C4-2B (cell line): Measurements from ENCODE around the gene ZNF423.

Experiments used
- H3K27ac ChIP-seq: fragments of 450-650 bp; 2 replicates; pipeline ENCODE4 v1.5.1; 2017
- ZFX ChIP-seq: fragments of 450-650 bp; IDR thresholded peaks from 2 replicates; pipeline ENCODE4 v1.6.1; 2017
- TF ChIP-seq, protein P1 (sequence below): fragments of 450-650 bp; conservative IDR thresholded peaks from 2 replicates; pipeline ENCODE4 v1.5.1; 2017; ENCODE audit warnings: mild to moderate bottlenecking

Gene ZNF423

DNA sequence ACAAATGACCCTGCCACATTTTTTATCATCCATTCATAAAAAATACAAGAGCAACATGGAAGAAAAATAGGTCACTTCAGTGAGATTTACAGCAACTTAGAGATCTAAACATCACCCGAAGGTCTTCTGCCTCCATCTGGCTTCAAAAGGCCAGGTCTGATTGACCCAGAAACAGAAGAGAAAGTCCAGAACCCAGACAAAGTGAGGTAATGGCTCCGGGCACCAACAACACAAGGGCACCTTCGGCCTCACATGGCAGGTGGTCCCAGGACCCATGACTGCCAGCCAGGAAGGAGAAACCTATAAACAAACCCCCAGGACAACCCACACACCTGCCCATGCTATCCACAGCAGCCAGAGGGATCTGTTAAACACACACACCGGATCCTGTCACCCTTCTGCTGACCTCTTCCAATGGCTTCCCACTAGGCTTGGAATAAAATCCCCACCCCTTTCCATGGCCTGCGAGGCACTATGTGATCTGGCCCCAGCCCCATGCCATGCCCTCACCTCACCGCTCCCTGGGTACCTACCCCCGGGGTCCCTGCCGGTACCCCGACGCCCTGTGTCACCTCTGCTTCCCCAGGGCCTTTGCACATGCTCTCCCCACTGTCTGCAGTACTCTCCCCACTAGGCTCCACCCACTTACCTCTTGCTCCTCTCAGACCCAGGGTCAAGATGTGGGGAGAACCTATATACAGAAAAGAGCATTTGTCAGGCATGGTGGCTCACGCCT is 149.1 kb downstream of the ZNF423 start:
- H3K27ac ChIP-seq = no peak overlapping the region
- TF ChIP-seq, protein P1, sequence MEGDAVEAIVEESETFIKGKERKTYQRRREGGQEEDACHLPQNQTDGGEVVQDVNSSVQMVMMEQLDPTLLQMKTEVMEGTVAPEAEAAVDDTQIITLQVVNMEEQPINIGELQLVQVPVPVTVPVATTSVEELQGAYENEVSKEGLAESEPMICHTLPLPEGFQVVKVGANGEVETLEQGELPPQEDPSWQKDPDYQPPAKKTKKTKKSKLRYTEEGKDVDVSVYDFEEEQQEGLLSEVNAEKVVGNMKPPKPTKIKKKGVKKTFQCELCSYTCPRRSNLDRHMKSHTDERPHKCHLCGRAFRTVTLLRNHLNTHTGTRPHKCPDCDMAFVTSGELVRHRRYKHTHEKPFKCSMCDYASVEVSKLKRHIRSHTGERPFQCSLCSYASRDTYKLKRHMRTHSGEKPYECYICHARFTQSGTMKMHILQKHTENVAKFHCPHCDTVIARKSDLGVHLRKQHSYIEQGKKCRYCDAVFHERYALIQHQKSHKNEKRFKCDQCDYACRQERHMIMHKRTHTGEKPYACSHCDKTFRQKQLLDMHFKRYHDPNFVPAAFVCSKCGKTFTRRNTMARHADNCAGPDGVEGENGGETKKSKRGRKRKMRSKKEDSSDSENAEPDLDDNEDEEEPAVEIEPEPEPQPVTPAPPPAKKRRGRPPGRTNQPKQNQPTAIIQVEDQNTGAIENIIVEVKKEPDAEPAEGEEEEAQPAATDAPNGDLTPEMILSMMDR = no peak
- TF ChIP-seq ZFX = no peak

DNA sequence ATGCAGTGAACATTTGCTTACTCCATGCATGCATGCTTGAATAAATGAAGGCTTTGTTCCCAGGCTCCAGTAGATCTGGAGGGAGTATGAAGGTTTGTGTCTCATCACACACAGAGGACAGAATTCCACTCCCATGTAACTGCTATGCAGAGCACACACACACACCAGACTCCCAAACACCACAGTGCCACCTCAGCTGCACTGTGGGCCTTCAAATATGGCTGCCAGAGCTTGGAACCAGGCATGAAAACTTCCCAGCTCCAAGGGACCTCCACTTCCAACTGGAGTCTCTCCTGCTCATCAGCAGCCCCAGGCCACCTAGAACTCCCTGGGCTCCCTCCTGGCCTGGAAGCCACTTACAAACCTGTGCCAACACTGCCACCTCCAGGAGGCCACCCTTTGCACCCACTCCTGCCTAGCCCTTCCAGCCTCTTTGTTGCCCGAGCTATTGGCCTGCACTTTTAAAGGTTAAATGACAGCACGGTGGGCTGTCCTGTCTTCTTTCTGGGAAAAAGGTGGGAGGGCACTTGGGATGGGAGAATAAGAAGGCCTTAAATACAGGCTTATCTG is 151.2 kb downstream of the ZNF423 start:
- no peak overlapping the region for H3K27ac ChIP-seq
- TF ChIP-seq ZFX = no peak
- TF ChIP-seq, protein P1 = no peak

DNA sequence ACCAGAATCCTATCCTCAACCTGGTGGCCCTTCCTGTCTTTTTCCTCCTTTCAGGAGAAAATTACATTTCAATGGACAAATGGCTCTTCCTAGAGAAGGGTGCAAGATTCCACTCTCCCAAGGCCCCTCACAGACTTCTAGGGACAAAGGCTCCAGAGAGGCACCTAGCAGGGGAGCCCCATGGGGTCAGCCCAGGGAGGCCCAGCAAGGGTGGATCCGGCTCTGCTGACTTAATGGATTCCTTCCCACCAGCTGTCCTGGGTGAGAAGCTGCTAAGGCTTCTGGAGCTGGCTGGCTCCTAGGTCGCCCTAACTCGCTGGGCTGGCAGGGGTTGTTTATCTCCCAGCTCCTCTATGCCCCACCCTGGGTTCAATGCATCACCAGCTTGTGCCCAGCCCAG is 152.4 kb downstream of the ZNF423 start:
- TF ChIP-seq, protein P1 = no peak
- TF ChIP-seq ZFX = no peak
- no peak overlapping the region for H3K27ac ChIP-seq

DNA sequence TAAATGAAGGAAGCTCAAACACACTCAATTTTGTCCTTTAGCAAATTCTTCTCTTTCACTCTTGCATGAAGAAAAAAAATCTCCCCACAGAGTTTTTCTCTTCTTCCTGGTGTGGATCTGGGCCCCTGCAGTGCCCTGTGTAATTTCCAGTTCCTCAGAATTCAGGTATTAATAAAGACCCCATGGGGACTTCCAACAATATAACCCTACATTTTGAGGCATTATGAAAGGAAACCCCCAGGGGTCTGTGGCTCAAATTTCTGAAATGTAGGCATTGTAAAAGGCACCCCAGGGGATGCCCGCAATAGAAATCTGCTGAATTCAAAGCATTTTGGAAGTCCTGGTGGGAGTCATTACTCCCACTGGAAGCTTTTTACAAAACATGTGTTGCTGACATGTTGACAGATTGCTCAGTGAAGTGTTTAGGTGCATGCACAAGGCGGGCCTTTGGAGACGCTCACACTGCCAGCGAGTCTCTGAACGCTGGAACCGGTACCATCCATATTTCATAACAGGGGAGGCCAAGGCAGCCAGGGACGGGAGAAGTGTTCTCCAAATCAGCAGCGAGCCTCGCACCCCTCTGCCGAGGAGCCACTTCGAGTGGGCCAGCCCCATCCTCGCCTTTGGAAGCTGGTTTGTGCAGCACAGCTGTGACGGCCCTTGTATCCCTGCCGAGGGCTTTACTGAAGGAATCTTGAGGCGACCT is 154.0 kb downstream of the ZNF423 start:
- H3K27ac ChIP-seq = no peak overlapping the region
- no peak for TF ChIP-seq ZFX
- TF ChIP-seq, protein P1 = no peak

DNA sequence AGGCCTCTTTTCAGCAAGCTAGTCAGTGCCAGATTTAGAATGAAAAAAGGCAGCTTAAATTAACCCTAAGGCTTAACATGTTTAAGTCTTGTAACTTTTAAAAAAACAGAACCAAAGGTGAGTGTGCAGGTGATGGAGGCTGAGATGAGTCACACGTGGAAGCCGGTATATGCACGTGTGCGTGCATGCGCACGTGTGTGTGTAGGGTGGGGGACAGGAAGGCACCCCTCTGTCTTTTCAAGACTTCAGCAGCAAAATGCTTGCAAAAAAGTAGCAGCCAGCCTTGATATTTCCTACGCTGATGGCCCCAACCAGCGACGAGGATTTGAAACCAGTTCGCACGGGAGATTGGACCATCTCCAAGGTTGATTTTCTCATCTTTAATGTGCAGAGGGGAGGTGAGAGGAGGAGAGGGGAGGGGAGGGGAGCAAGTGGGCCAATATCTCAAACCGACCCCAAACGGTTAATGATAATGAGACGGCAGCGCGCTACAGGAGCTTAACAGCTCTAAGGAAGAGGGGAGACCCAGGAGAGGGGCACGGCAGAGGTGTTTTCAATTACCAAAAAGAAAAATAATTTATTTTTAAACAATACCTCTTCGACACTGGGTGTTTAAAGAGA is 154.7 kb downstream of the ZNF423 start:
- TF ChIP-seq, protein P1 = no peak
- no peak for TF ChIP-seq ZFX

DNA sequence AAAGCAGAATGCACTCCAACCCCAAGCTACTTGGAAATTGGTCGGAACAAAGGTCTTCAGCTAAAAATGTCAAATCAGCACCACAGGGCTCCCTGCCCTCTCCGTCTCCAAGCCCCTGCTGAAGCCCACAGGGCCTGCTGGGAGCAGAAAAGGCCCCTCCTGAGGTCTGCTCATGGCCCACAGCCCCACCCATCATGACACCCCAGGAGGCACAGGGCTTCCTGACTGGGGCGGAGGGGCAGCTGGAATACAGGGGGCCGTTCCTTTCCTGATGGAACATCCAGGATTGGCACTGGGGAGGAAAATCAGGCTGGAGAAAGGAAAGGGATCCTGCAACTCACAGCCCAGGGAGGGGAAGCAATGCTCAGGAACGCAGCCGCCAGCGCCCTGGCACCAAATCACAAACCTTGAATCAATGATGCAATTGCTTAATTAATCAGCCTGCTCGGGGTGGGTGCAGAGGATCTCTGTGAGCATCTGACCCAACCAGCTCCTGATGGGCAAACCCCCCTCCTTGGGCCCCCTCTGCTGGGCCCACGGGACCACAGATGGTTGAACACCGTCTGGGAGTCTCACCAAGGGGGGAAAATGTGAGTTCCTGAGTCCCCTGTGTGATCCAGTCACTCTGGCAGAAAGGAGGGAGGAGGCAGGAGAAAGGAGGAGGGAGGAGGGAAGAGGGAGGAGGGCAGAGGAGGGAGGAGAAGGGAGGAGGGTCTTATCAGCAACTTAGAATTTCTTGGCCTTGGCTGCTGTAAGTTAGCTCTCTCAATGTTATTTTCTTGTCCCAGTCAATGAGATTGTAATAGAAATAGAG is 155.5 kb downstream of the ZNF423 start:
- TF ChIP-seq, protein P1 = no peak
- TF ChIP-seq ZFX = no peak
- no peak overlapping the region for H3K27ac ChIP-seq

More for the DNA sequence above, 154.7 kb downstream of the ZNF423 start:
- no peak overlapping the region for H3K27ac ChIP-seq
